ENCODE results near the gene PCGF3.
"Not testable (repeated sequence)": the region's sequence is repeated elsewhere in the genome, so short reads cannot be mapped to it uniquely, and the experiment has no call there.

PCGF3 gene

GRCh38 chr4:759810-760209 is 54.2 kb downstream of the PCGF3 start:
- H3K4me3 ChIP-seq (ENCODE audit: low read length); H3K27me3 ChIP-seq (ENCODE audit: control insufficient read depth, insufficient read depth, low read length); H3K27ac ChIP-seq (ENCODE audit: low read length); H3K9me3 ChIP-seq (ENCODE audit: control insufficient read depth, insufficient read depth, low read length); H3K4me1 ChIP-seq (ENCODE audit: control insufficient read depth, insufficient read depth, low read length); DNase-seq (ENCODE audit: low read depth, low spot score): not testable (repeated sequence)
- peaks cover 17% of the 10 kb centered on the region for H3K36me3 ChIP-seq (ENCODE audit: control insufficient read depth, insufficient read depth, low read length)
- no CpG with 5 or more reads among the region's 24 CpGs for WGBS (ENCODE audit: insufficient coverage, insufficient read length)

DNA sequence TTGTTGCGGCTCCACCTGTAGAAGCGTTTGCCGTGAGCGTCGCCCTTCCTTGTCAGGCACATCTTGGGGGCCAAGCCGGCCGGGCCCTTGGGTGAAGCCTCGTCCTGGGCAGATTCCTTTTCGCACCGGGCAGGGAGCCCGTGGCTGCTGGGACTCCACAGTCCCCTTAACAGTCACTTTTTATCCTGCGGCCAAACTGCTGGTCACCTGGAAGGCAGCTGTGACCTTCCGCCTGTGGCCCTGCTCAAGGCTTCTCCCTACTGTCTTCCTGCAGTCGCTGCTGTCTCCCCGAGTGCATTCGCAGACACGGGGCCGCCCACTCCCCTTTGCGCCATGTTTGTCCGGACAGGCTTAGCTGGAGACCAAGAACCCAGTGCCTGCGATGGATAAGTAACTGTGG is 55.0 kb downstream of the PCGF3 start:
- Histone ChIP-seq H3K36me3 (ENCODE audit: control insufficient read depth, insufficient read depth, low read length) (peaks cover 17% of the 10 kb centered on the region), H3K4me3 (ENCODE audit: low read length) (no peak overlapping the region), H3K27me3 (ENCODE audit: control insufficient read depth, insufficient read depth, low read length) (no peaks in the 10 kb centered on the region), H3K27ac (ENCODE audit: low read length) (no peak overlapping the region), H3K4me1 (ENCODE audit: control insufficient read depth, insufficient read depth, low read length) (no peaks in the 10 kb centered on the region), H3K9me3 (ENCODE audit: control insufficient read depth, insufficient read depth, low read length) (no peaks in the 10 kb centered on the region)
- WGBS (ENCODE audit: insufficient coverage, insufficient read length), result no CpG with 5 or more reads among the region's 21 CpGs
- no peak for DNase-seq (ENCODE audit: low read depth, low spot score)

- no peaks in the 10 kb centered on the region for H3K9me3 ChIP-seq (ENCODE audit: control insufficient read depth, insufficient read depth, low read length)
- WGBS (ENCODE audit: insufficient coverage, insufficient read length), result no CpG with 5 or more reads among the region's 14 CpGs
- DNase-seq (ENCODE audit: low read depth, low spot score), result no peak
- H3K27ac ChIP-seq (ENCODE audit: low read length), result no peak overlapping the region
- H3K27me3 ChIP-seq (ENCODE audit: control insufficient read depth, insufficient read depth, low read length), result no peaks in the 10 kb centered on the region
- no peaks in the 10 kb centered on the region for H3K4me1 ChIP-seq (ENCODE audit: control insufficient read depth, insufficient read depth, low read length)
- H3K36me3 ChIP-seq (ENCODE audit: control insufficient read depth, insufficient read depth, low read length), result peaks cover 17% of the 10 kb centered on the region
- no peak overlapping the region for H3K4me3 ChIP-seq (ENCODE audit: low read length)
Observed at GRCh38 chr4:761086-761485, 55.5 kb downstream of the PCGF3 start.

GRCh38 chr4:761739-762138 is 56.1 kb downstream of the PCGF3 start:
- Histone ChIP-seq H3K9me3 (ENCODE audit: control insufficient read depth, insufficient read depth, low read length) (no peaks in the 10 kb centered on the region), H3K27ac (ENCODE audit: low read length) (no peak overlapping the region), H3K27me3 (ENCODE audit: control insufficient read depth, insufficient read depth, low read length) (no peaks in the 10 kb centered on the region), H3K4me3 (ENCODE audit: low read length) (no peak overlapping the region), H3K4me1 (ENCODE audit: control insufficient read depth, insufficient read depth, low read length) (no peaks in the 10 kb centered on the region), H3K36me3 (ENCODE audit: control insufficient read depth, insufficient read depth, low read length) (peaks cover 17% of the 10 kb centered on the region)
- WGBS (ENCODE audit: insufficient coverage, insufficient read length), result no CpG with 5 or more reads among the region's 14 CpGs
- DNase-seq (ENCODE audit: low read depth, low spot score), result no peak

- DNase-seq (ENCODE audit: low read depth, low spot score), result no peak
- H3K4me1 ChIP-seq (ENCODE audit: control insufficient read depth, insufficient read depth, low read length), result no peaks in the 10 kb centered on the region
- H3K9me3 ChIP-seq (ENCODE audit: control insufficient read depth, insufficient read depth, low read length), result no peaks in the 10 kb centered on the region
- no peak overlapping the region for H3K4me3 ChIP-seq (ENCODE audit: low read length)
- no peak overlapping the region for H3K27ac ChIP-seq (ENCODE audit: low read length)
- no peaks in the 10 kb centered on the region for H3K27me3 ChIP-seq (ENCODE audit: control insufficient read depth, insufficient read depth, low read length)
- no CpG with 5 or more reads among the region's 24 CpGs for WGBS (ENCODE audit: insufficient coverage, insufficient read length)
- H3K36me3 ChIP-seq (ENCODE audit: control insufficient read depth, insufficient read depth, low read length), result peaks cover 16% of the 10 kb centered on the region
Observed at GRCh38 chr4:762211-763190, 56.9 kb downstream of the PCGF3 start.

GRCh38 chr4:763191-763810 is 57.7 kb downstream of the PCGF3 start:
- peaks cover 16% of the 10 kb centered on the region for H3K36me3 ChIP-seq (ENCODE audit: control insufficient read depth, insufficient read depth, low read length)
- H3K27me3 ChIP-seq (ENCODE audit: control insufficient read depth, insufficient read depth, low read length), result no peaks in the 10 kb centered on the region
- WGBS (ENCODE audit: insufficient coverage, insufficient read length), result no CpG with 5 or more reads among the region's 23 CpGs
- no peaks in the 10 kb centered on the region for H3K4me1 ChIP-seq (ENCODE audit: control insufficient read depth, insufficient read depth, low read length)
- no peak for DNase-seq (ENCODE audit: low read depth, low spot score)
- no peak overlapping the region for H3K4me3 ChIP-seq (ENCODE audit: low read length)
- H3K27ac ChIP-seq (ENCODE audit: low read length), result no peak overlapping the region
- H3K9me3 ChIP-seq (ENCODE audit: control insufficient read depth, insufficient read depth, low read length), result no peaks in the 10 kb centered on the region

GRCh38 chr4:763922-764321 is 58.3 kb downstream of the PCGF3 start:
- Histone ChIP-seq H3K4me1 (ENCODE audit: control insufficient read depth, insufficient read depth, low read length) (peaks cover under 1% of the 10 kb centered on the region; the same call in 1 of the 2 replicates), H3K9me3 (ENCODE audit: control insufficient read depth, insufficient read depth, low read length) (no peaks in the 10 kb centered on the region), H3K27ac (ENCODE audit: low read length) (no peak overlapping the region), H3K27me3 (ENCODE audit: control insufficient read depth, insufficient read depth, low read length) (no peaks in the 10 kb centered on the region), H3K4me3 (ENCODE audit: low read length) (no peak overlapping the region), H3K36me3 (ENCODE audit: control insufficient read depth, insufficient read depth, low read length) (peaks cover 17% of the 10 kb centered on the region)
- no CpG with 5 or more reads among the region's 11 CpGs for WGBS (ENCODE audit: insufficient coverage, insufficient read length)
- DNase-seq (ENCODE audit: low read depth, low spot score), result no peak

DNA sequence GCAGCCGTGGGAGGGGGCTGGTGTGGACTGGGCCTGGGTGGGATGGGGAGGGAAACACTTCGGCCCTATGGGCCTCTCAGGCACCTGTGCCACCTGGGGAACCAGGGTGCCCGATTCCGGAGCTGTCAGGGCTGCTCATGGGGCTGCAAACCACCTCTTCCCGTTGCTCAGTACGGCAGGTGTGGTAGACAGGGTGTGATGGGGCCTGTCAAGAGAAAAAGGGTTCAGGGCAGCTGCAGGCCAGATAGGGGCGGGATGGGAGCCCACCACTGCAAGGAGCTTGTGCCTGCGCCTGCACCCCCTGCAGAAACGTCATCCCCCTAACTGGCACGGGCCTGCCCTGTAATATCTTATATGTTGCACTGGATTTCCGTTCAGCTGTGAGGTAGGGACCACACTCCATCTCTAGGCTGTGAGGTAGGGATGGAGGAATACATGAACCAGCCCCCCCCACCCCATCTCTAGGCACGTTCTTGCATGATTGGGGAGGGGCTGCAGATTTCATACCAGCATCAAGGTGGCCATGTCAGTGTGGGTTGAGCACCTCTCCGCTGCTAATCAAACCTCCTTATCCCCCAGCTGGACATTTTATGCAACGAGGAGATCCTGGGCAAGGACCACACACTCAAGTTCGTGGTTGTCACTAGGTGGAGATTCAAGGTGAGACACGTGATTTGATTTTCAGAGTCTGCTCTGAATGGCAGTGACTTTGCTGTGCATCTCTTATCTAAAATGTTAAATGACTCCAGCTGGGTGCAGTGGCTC is 59.0 kb downstream of the PCGF3 start:
- DNase-seq (ENCODE audit: low read depth, low spot score), result no peak
- WGBS (ENCODE audit: insufficient coverage, insufficient read length), result no CpG with 5 or more reads among the region's 16 CpGs
- Histone ChIP-seq H3K27me3 (ENCODE audit: control insufficient read depth, insufficient read depth, low read length) (no peaks in the 10 kb centered on the region), H3K36me3 (ENCODE audit: control insufficient read depth, insufficient read depth, low read length) (peaks cover 19% of the 10 kb centered on the region), H3K27ac (ENCODE audit: low read length) (no peak overlapping the region), H3K4me3 (ENCODE audit: low read length) (no peak overlapping the region), H3K4me1 (ENCODE audit: control insufficient read depth, insufficient read depth, low read length) (peaks cover 2% of the 10 kb centered on the region; the same call in 1 of the 2 replicates), H3K9me3 (ENCODE audit: control insufficient read depth, insufficient read depth, low read length) (no peaks in the 10 kb centered on the region)

GRCh38 chr4:766152-766515 is 60.5 kb downstream of the PCGF3 start:
- no peak for DNase-seq (ENCODE audit: low read depth, low spot score)
- H3K4me3 ChIP-seq (ENCODE audit: low read length), result no peak overlapping the region
- no CpG with 5 or more reads among the region's 7 CpGs for whole genome bisulfite sequencing (ENCODE audit: insufficient coverage, insufficient read length)
- peaks cover 2% of the 10 kb centered on the region; the same call in 1 of the 2 replicates for H3K4me1 ChIP-seq (ENCODE audit: control insufficient read depth, insufficient read depth, low read length)
- H3K9me3 ChIP-seq (ENCODE audit: control insufficient read depth, insufficient read depth, low read length), result no peaks in the 10 kb centered on the region
- peaks cover 16% of the 10 kb centered on the region for H3K36me3 ChIP-seq (ENCODE audit: control insufficient read depth, insufficient read depth, low read length)
- H3K27me3 ChIP-seq (ENCODE audit: control insufficient read depth, insufficient read depth, low read length), result no peaks in the 10 kb centered on the region
- H3K27ac ChIP-seq (ENCODE audit: low read length), result no peak overlapping the region

- no peaks in the 10 kb centered on the region for H3K9me3 ChIP-seq (ENCODE audit: control insufficient read depth, insufficient read depth, low read length)
- peaks cover 12% of the 10 kb centered on the region for H3K36me3 ChIP-seq (ENCODE audit: control insufficient read depth, insufficient read depth, low read length)
- no peak for DNase-seq (ENCODE audit: low read depth, low spot score)
- WGBS (ENCODE audit: insufficient coverage, insufficient read length), result no CpG with 5 or more reads among the region's 21 CpGs
- H3K27ac ChIP-seq (ENCODE audit: low read length), result no peak overlapping the region
- H3K27me3 ChIP-seq (ENCODE audit: control insufficient read depth, insufficient read depth, low read length), result no peaks in the 10 kb centered on the region
- H3K4me1 ChIP-seq (ENCODE audit: control insufficient read depth, insufficient read depth, low read length), result peaks cover 2% of the 10 kb centered on the region; the same call in 1 of the 2 replicates
- H3K4me3 ChIP-seq (ENCODE audit: low read length), result no peak overlapping the region
Observed at GRCh38 chr4:766559-767283, 61.1 kb downstream of the PCGF3 start.
